H1 (cell line): ENCODE data around the gene MELTF. TPM values are rescaled to one million over a fixed set of nuclear protein-coding genes. Genes with fewer than 3 reads are reported as not detected.

Experiments
- ASH2L ChIP-seq: fragments of 200-600, 300-600 bp; sonication (generic); IDR thresholded peaks from one replicate; pipeline ENCODE4 v1.7.1; 2017; ENCODE audit warnings: low read length
- BACH1 ChIP-seq: IDR thresholded peaks from 2 replicates; pipeline ENCODE4 v1.6.1; 2012; ENCODE audit warnings: low read length, improper control_type of control experiment
- FOSL1 ChIP-seq: IDR thresholded peaks from 2 replicates; pipeline ENCODE4 v1.6.1; 2011; ENCODE audit warnings: mild to moderate bottlenecking, low read depth, low read length, moderate library complexity; ENCODE audit not compliant: insufficient read depth
- GABPA ChIP-seq: IDR thresholded peaks from 2 replicates; pipeline ENCODE4 v1.6.1; 2011; ENCODE audit warnings: mild to moderate bottlenecking, low read length, moderate library complexity, borderline replicate concordance; ENCODE audit not compliant: insufficient read depth
- HDAC6 ChIP-seq: IDR thresholded peaks from one replicate; pipeline ENCODE4 v1.7.1; 2012; ENCODE audit warnings: low read depth, mild to moderate bottlenecking, inconsistent platforms, low read length, moderate library complexity
- JUN ChIP-seq: IDR thresholded peaks from 2 replicates; pipeline ENCODE4 v1.6.1; 2011; ENCODE audit warnings: low read depth, mild to moderate bottlenecking, improper control_type of control experiment, low read length
- KDM5A ChIP-seq: fragments of 200-600 bp; IDR thresholded peaks from 2 replicates; pipeline ENCODE4 v1.7.1; 2012; ENCODE audit warnings: mild to moderate bottlenecking, low read length, inconsistent platforms, mixed read lengths
- RXRA ChIP-seq: IDR thresholded peaks from 2 replicates; pipeline ENCODE4 v1.6.1; 2011; ENCODE audit warnings: low read depth, mild to moderate bottlenecking, low read length, moderate library complexity; ENCODE audit not compliant: insufficient read depth
- SIN3A ChIP-seq, 2 experiments: IDR thresholded peaks in 1 of 2; conservative IDR thresholded peaks in 1 of 2; 2 replicates each; pipeline ENCODE4 v1.6.1; 2011 to 2012; ENCODE audit warnings: low read length in 2 of 2, improper control_type of control experiment in 1 of 2, low read depth in 1 of 2, mild to moderate bottlenecking in 1 of 2
- ZNF274 ChIP-seq: IDR thresholded peaks from 2 replicates; pipeline ENCODE4 v1.7.0; 2012; ENCODE audit warnings: low read length, borderline replicate concordance; ENCODE audit errors: extremely low read depth
- polyA plus RNA-seq, 7 experiments: library from polyadenylated mRNA; depleted of rRNA in 3 of 7; stranded (reverse) in 5 of 7; unstranded in 2 of 7; fragments of >200 nt in 5 of 7; fragments of 200-250 nt in 2 of 7; gene quantifications; 1 replicate in 5 of 7; 2 replicates in 1 of 7; 4 replicates in 1 of 7; pipeline versions ENCODE4 v1.2.1 to v1.2.3, GENCODE V29; 2011 to 2013; ENCODE audit warnings: missing spikeins in 2 of 7, mixed read lengths in 2 of 7
- total RNA-seq: library from RNA; stranded (reverse); fragmentation: NEBNext Ultra II Directional; extraction: Animal tissue kit (Norgen Biotek cat#: 25700); gene quantifications from 2 replicates; pipeline ENCODE4 v1.2.1, GENCODE V29; 2021
- TF ChIP-seq, protein P1 (sequence below): fragments of 300-600 bp; sonication (generic); IDR thresholded peaks from 2 replicates; pipeline ENCODE4 v1.7.1; 2012; ENCODE audit warnings: low read length, moderate library complexity, mild to moderate bottlenecking, inconsistent platforms; ENCODE audit not compliant: insufficient replicate concordance

Gene MELTF
- total and polyA plus RNA-seq, 2 of the 8 experiments (the other 6 are each of a cell fraction or from before 2014, with no cell fraction given), result 1.7 to 3.5 TPM

GRCh38 chr3:196994056-196994455 is 35.6 kb downstream of the MELTF start (continued):
- TF ChIP-seq, protein P1, sequence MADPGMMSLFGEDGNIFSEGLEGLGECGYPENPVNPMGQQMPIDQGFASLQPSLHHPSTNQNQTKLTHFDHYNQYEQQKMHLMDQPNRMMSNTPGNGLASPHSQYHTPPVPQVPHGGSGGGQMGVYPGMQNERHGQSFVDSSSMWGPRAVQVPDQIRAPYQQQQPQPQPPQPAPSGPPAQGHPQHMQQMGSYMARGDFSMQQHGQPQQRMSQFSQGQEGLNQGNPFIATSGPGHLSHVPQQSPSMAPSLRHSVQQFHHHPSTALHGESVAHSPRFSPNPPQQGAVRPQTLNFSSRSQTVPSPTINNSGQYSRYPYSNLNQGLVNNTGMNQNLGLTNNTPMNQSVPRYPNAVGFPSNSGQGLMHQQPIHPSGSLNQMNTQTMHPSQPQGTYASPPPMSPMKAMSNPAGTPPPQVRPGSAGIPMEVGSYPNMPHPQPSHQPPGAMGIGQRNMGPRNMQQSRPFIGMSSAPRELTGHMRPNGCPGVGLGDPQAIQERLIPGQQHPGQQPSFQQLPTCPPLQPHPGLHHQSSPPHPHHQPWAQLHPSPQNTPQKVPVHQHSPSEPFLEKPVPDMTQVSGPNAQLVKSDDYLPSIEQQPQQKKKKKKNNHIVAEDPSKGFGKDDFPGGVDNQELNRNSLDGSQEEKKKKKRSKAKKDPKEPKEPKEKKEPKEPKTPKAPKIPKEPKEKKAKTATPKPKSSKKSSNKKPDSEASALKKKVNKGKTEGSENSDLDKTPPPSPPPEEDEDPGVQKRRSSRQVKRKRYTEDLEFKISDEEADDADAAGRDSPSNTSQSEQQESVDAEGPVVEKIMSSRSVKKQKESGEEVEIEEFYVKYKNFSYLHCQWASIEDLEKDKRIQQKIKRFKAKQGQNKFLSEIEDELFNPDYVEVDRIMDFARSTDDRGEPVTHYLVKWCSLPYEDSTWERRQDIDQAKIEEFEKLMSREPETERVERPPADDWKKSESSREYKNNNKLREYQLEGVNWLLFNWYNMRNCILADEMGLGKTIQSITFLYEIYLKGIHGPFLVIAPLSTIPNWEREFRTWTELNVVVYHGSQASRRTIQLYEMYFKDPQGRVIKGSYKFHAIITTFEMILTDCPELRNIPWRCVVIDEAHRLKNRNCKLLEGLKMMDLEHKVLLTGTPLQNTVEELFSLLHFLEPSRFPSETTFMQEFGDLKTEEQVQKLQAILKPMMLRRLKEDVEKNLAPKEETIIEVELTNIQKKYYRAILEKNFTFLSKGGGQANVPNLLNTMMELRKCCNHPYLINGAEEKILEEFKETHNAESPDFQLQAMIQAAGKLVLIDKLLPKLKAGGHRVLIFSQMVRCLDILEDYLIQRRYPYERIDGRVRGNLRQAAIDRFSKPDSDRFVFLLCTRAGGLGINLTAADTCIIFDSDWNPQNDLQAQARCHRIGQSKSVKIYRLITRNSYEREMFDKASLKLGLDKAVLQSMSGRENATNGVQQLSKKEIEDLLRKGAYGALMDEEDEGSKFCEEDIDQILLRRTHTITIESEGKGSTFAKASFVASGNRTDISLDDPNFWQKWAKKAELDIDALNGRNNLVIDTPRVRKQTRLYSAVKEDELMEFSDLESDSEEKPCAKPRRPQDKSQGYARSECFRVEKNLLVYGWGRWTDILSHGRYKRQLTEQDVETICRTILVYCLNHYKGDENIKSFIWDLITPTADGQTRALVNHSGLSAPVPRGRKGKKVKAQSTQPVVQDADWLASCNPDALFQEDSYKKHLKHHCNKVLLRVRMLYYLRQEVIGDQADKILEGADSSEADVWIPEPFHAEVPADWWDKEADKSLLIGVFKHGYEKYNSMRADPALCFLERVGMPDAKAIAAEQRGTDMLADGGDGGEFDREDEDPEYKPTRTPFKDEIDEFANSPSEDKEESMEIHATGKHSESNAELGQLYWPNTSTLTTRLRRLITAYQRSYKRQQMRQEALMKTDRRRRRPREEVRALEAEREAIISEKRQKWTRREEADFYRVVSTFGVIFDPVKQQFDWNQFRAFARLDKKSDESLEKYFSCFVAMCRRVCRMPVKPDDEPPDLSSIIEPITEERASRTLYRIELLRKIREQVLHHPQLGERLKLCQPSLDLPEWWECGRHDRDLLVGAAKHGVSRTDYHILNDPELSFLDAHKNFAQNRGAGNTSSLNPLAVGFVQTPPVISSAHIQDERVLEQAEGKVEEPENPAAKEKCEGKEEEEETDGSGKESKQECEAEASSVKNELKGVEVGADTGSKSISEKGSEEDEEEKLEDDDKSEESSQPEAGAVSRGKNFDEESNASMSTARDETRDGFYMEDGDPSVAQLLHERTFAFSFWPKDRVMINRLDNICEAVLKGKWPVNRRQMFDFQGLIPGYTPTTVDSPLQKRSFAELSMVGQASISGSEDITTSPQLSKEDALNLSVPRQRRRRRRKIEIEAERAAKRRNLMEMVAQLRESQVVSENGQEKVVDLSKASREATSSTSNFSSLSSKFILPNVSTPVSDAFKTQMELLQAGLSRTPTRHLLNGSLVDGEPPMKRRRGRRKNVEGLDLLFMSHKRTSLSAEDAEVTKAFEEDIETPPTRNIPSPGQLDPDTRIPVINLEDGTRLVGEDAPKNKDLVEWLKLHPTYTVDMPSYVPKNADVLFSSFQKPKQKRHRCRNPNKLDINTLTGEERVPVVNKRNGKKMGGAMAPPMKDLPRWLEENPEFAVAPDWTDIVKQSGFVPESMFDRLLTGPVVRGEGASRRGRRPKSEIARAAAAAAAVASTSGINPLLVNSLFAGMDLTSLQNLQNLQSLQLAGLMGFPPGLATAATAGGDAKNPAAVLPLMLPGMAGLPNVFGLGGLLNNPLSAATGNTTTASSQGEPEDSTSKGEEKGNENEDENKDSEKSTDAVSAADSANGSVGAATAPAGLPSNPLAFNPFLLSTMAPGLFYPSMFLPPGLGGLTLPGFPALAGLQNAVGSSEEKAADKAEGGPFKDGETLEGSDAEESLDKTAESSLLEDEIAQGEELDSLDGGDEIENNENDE, result no peak
- TF ChIP-seq SIN3A (conservative IDR thresholded peaks at IDR 0.05 in 1 of 2, IDR thresholded peaks at IDR 0.05 in 1 of 2; ENCODE audit: low read depth in 1 of 2, low read length in 2 of 2) (no peak), KDM5A (no peak), RXRA (no peak), FOSL1 (no peak), HDAC6 (no peak), JUN (no peak), GABPA (no peak), BACH1 (no peak), ZNF274 (no peak), ASH2L (no peak)
